Muscle layer of colon (tissue), 2 donors: Measurements from ENCODE around the gene YTHDF1.

ENCODE experiments used
- H3K27ac ChIP-seq: one replicate; pipeline ENCODE4 v1.7.0; 2013; ENCODE audit warnings: low read depth, mild to moderate bottlenecking, low read length, moderate library complexity
- H3K27me3 ChIP-seq, 2 donors: one replicate each; pipeline ENCODE4 v1.7.0; 2013; ENCODE audit warnings: low read length in 2 of 2, mild to moderate bottlenecking in 2 of 2; ENCODE audit not compliant: insufficient read depth in 2 of 2, control insufficient read depth in 1 of 2
- H3K36me3 ChIP-seq: one replicate; pipeline ENCODE4 v1.7.0; 2013; ENCODE audit warnings: mild to moderate bottlenecking, low read length; ENCODE audit not compliant: insufficient read depth
- H3K4me1 ChIP-seq: one replicate; pipeline ENCODE4 v1.7.0; 2013; ENCODE audit warnings: mild to moderate bottlenecking, low read length; ENCODE audit not compliant: insufficient read depth
- H3K4me3 ChIP-seq, 2 donors: one replicate each; pipeline ENCODE4 v1.7.0; 2013; ENCODE audit warnings: low read length in 2 of 2, low read depth in 1 of 2, mild to moderate bottlenecking in 1 of 2, moderate library complexity in 1 of 2
- H3K9ac ChIP-seq: one replicate; pipeline ENCODE4 v1.7.0; 2013; ENCODE audit warnings: low read length
- H3K9me3 ChIP-seq: one replicate; pipeline ENCODE4 v1.7.0; 2013; ENCODE audit warnings: mild to moderate bottlenecking, low read length
- donor health status: abdominal sarcoma.
- donor health status: Adenocarcinoma of cecum.

The YTHDF1 gene

GRCh38 chr20:63169681-63170080 is 46.2 kb downstream of the YTHDF1 start:
- Histone ChIP-seq H3K4me3 (no peak overlapping the region), H3K9me3 (no peaks in the 10 kb centered on the region), H3K9ac (no peak overlapping the region), H3K36me3 (no peaks in the 10 kb centered on the region), H3K27me3 (peaks cover 0 to 32% of the 10 kb centered on the region in 2 donors), H3K4me1 (no peaks in the 10 kb centered on the region), H3K27ac (no peak overlapping the region)

- Histone ChIP-seq H3K27ac (no peak overlapping the region), H3K27me3 (peaks cover 0 to 24% of the 10 kb centered on the region in 2 donors), H3K36me3 (no peaks in the 10 kb centered on the region), H3K4me1 (no peaks in the 10 kb centered on the region), H3K9me3 (no peaks in the 10 kb centered on the region), H3K4me3 (no peak overlapping the region), H3K9ac (no peak overlapping the region)
Observed at GRCh38 chr20:63168861-63169260, 47.1 kb downstream of the YTHDF1 start.

- Histone ChIP-seq H3K4me3 (no peak overlapping the region), H3K4me1 (no peaks in the 10 kb centered on the region), H3K27ac (no peak overlapping the region), H3K27me3 (peaks cover 0 to 24% of the 10 kb centered on the region in 2 donors), H3K9ac (no peak overlapping the region), H3K9me3 (no peaks in the 10 kb centered on the region), H3K36me3 (no peaks in the 10 kb centered on the region)
Observed at GRCh38 chr20:63167918-63168520, 47.9 kb downstream of the YTHDF1 start.

- no peak overlapping the region for H3K4me3 ChIP-seq
- no peak overlapping the region for H3K27ac ChIP-seq
- no peaks in the 10 kb centered on the region for H3K36me3 ChIP-seq
- no peaks in the 10 kb centered on the region for H3K9me3 ChIP-seq
- H3K27me3 ChIP-seq, result peaks cover 0 to 19% of the 10 kb centered on the region in 2 donors
- no peaks in the 10 kb centered on the region for H3K4me1 ChIP-seq
- H3K9ac ChIP-seq, result no peak overlapping the region
Observed at GRCh38 chr20:63167026-63167917, 48.7 kb downstream of the YTHDF1 start.

GRCh38 chr20:63166193-63167020 is 49.5 kb downstream of the YTHDF1 start:
- no peak overlapping the region for H3K27ac ChIP-seq
- H3K36me3 ChIP-seq, result no peaks in the 10 kb centered on the region
- H3K4me3 ChIP-seq, result no peak overlapping the region
- H3K9me3 ChIP-seq, result no peaks in the 10 kb centered on the region
- no peaks in the 10 kb centered on the region for H3K4me1 ChIP-seq
- H3K9ac ChIP-seq, result no peak overlapping the region
- H3K27me3 ChIP-seq, result peaks cover 0 to 16% of the 10 kb centered on the region in 2 donors

GRCh38 chr20:63165356-63166192 is 50.4 kb downstream of the YTHDF1 start:
- no peak overlapping the region for H3K9ac ChIP-seq
- no peak overlapping the region for H3K27ac ChIP-seq
- no peak overlapping the region for H3K4me3 ChIP-seq
- H3K27me3 ChIP-seq, result peaks cover 0 to 16% of the 10 kb centered on the region in 2 donors
- H3K4me1 ChIP-seq, result no peaks in the 10 kb centered on the region
- H3K36me3 ChIP-seq, result no peaks in the 10 kb centered on the region
- no peaks in the 10 kb centered on the region for H3K9me3 ChIP-seq

GRCh38 chr20:63164484-63165355 is 51.2 kb downstream of the YTHDF1 start:
- no peaks in the 10 kb centered on the region for H3K4me1 ChIP-seq
- no peak overlapping the region for H3K27ac ChIP-seq
- H3K9me3 ChIP-seq, result no peaks in the 10 kb centered on the region
- H3K27me3 ChIP-seq, result peaks cover 0 to 16% of the 10 kb centered on the region in 2 donors
- no peak overlapping the region for H3K9ac ChIP-seq
- H3K36me3 ChIP-seq, result no peaks in the 10 kb centered on the region
- H3K4me3 ChIP-seq, result no peak overlapping the region

- peaks cover 0 to 16% of the 10 kb centered on the region in 2 donors for H3K27me3 ChIP-seq
- no peak overlapping the region for H3K4me3 ChIP-seq
- H3K9ac ChIP-seq, result no peak overlapping the region
Observed at GRCh38 chr20:63163596-63164483, 52.1 kb downstream of the YTHDF1 start.

GRCh38 chr20:63163171-63163570 is 52.8 kb downstream of the YTHDF1 start:
- H3K9ac ChIP-seq, result no peak overlapping the region
- no peak overlapping the region for H3K27ac ChIP-seq
- H3K4me1 ChIP-seq, result no peaks in the 10 kb centered on the region
- H3K9me3 ChIP-seq, result no peaks in the 10 kb centered on the region
- H3K4me3 ChIP-seq, result no peak overlapping the region
- H3K27me3 ChIP-seq, result peaks cover 0 to 16% of the 10 kb centered on the region in 2 donors
- H3K36me3 ChIP-seq, result no peaks in the 10 kb centered on the region

More at GRCh38 chr20:63163596-63164483, 52.1 kb downstream of the YTHDF1 start:
- Histone ChIP-seq H3K36me3 (no peaks in the 10 kb centered on the region), H3K27ac (no peak overlapping the region), H3K9me3 (no peaks in the 10 kb centered on the region), H3K4me1 (no peaks in the 10 kb centered on the region)
